ENCODE measurements around the gene PFN2. TPM values are rescaled to one million over a fixed set of nuclear protein-coding genes. Genes with fewer than 3 reads are reported as not detected.

PFN2 gene
- 141 and 161 TPM in 2 replicates for total RNA-seq

GRCh38 chr3:149970716-149971402 is at the start of gene PFN2:
PFN2 (minus strand) TSS chr3:149970895; CDS start chr3:149970856, 39 bp downstream.

Small RNAs within 50 kb of the gene (small RNA-seq; reads per million reads assigned to genes)
- not detected for gene RNU6-720P

Other genes with a start within 250 kb of the PFN2 start
- gene COMMD2, start 218.4 kb downstream of the PFN2 start, total RNA-seq = 19.1 and 24.8 TPM in 2 replicates
- gene ANKUB1, start 178.3 kb downstream of the PFN2 start, total RNA-seq = not detected in 2 replicates
- 64.3 and 78.3 TPM in 2 replicates for gene RNF13, start 157.7 kb downstream of the PFN2 start, total RNA-seq

Measured in subcutaneous preadipocyte (primary cell).